C4-2B (cell line): Measurements from ENCODE around the gene SPRED2.

Source experiments
- H3K27ac ChIP-seq: fragments of 450-650 bp; 2 replicates; pipeline ENCODE4 v1.5.1; 2017
- CTCF ChIP-seq: fragments of 450-650 bp; conservative IDR thresholded peaks from 2 replicates; pipeline ENCODE4 v1.5.1; 2017; ENCODE audit warnings: mild to moderate bottlenecking
- ZFX ChIP-seq: fragments of 450-650 bp; IDR thresholded peaks from 2 replicates; pipeline ENCODE4 v1.6.1; 2017

SPRED2 gene

DNA sequence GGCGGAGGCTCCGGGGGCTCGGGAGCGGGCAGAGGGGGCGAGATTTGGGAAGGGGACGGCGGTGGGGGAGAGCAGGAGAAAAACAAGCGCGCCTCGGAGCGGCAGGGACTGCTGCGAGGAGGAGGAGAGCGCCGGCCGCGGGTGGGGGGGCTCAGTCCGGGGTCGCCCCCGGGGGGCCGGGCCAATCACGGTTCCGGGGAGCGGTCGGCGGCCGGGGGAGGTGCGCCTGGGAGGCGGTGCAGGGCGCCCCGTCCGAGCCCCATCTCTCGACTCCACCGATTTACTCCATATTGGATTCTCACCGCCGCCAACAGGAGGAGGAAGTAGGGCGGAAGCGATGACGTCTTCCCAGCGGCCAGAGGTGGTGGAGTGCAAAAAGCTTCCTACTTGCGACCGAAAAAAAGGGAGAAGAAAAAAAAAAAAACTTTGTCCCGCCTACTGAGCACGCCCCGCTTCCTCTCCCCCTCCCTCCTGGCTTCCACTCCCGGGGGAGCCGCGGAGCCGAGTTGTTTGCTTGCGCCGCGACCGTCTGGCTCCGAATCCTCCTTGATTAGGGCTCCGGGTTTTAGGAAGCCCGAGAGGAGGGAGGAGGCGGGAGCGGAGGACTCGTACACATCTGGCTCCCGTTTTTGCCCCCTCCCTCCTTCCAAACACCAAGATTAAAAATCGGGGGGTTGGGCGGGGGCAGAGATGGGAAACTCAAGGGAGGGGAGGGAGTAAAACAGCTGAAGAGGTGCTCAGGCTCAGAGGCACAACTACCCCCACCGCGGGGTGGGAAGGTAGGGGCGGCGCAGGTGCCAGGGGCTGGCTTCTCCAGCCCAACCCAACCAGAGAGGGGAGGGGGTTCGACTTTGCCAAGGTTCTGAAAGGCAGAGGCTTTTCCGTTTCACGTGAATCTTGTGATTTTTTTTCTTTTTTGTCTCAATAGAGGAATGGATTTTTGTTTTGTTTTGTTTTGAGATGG is at the start of gene SPRED2:
Gene SPRED2 (minus strand): TSS at position 373 of the 964 bp plus-strand sequence. CDS start 612 bp downstream, outside the sequence.
- H3K27ac ChIP-seq: peak within 1 kb of the TSS; percentile 85
- TF ChIP-seq ZFX (no peak), CTCF (no peak)

- no peak overlapping the region for H3K27ac ChIP-seq
- TF ChIP-seq CTCF (no peak), ZFX (no peak)
These were observed 49.6 kb upstream of the SPRED2 start for GRCh38 chr2:65481961-65482360.

DNA sequence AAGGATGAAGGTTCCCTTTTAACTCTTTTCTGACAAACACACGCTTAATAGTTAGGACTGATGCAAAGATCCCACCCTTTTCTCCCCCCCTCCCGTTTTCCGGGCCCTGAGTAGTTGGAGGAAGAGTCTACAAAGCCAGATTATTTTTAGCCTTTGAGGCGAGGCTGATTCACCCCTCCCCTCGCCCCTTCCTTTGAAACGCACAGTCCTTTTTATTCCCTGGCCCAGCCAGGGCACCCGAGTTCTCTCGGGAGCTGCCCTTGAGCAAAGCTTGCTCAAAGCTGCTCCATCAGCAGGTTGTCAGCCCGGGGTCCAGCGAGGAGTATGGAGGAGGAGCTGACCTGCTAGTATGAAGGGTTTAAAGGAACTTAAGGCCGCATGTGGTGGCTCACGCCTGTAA is 47.1 kb upstream of the SPRED2 start:
- H3K27ac ChIP-seq: no peak overlapping the region

GRCh38 chr2:65478498-65479135 is 46.2 kb upstream of the SPRED2 start:
- H3K27ac ChIP-seq: no peak overlapping the region
- TF ChIP-seq ZFX: no peak
- TF ChIP-seq CTCF: no peak

More for the DNA sequence above, 47.1 kb upstream of the SPRED2 start:
- no peak for TF ChIP-seq CTCF
- TF ChIP-seq ZFX: no peak

DNA sequence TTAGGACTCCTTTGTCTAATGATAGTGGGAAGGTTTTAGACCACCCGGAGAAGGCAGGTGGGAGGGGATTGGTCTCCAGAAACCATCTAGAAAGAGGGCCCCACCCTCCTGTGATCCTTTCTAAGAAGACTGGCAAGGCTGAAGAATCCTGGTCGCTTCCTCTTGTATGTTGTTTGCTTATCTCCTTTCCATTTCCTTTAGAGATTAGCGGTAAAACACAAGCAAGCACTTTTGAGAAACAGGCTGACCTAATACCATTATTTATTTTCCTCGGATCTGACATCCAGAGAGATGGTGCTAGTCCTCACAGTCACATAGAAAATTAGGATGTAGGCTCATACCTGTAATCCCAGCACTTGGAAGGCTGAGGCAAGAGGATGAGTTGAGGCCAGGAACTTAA is 45.2 kb upstream of the SPRED2 start:
- no peak for TF ChIP-seq CTCF
- TF ChIP-seq ZFX: no peak
- H3K27ac ChIP-seq: no peak overlapping the region

GRCh38 chr2:65476778-65477177 is 44.4 kb upstream of the SPRED2 start:
- H3K27ac ChIP-seq: no peak overlapping the region
- TF ChIP-seq CTCF (no peak), ZFX (no peak)

GRCh38 chr2:65475000-65475399 is 42.6 kb upstream of the SPRED2 start:
- no peak for TF ChIP-seq CTCF
- H3K27ac ChIP-seq: no peak overlapping the region
